ENCODE measurements around the gene PTTG1. TPM values are rescaled to one million over a fixed set of nuclear protein-coding genes. Genes with fewer than 3 reads are reported as not detected.

Gene PTTG1
- total RNA-seq, 1 experiment from 2014 or later: 157 TPM

- BruUV-seq (replicated peaks): no TSS peak
- Histone ChIP-seq H3K4me3 (ENCODE audit: low read depth, low read length) (peak overlapping the region; percentile 56), H3K36me3 (ENCODE audit: control insufficient read depth, insufficient read depth, low read length) (no peaks in the 10 kb centered on the region), H3K9me3 (no peaks in the 10 kb centered on the region), H3K4me1 (no peaks in the 10 kb centered on the region; the same call in 1 of the 2 replicates), H3K27me3 (replicated peaks; ENCODE audit: control insufficient read depth, insufficient read depth, low read length) (no peaks in the 10 kb centered on the region)
- Mint-ChIP-seq H3K36me3 (ENCODE audit: insufficient read depth, unreplicated experiment) (peaks cover 21% of the 10 kb centered on the region), H3K27me3 (ENCODE audit: insufficient read depth, unreplicated experiment) (no peaks in the 10 kb centered on the region), H3K9me3 (ENCODE audit: unreplicated experiment) (no peaks in the 10 kb centered on the region), H3K4me1 (ENCODE audit: low read depth, unreplicated experiment) (peaks cover 6% of the 10 kb centered on the region), H3K4me3 (ENCODE audit: unreplicated experiment) (peak overlapping the region; percentile 96), H3K27ac (ENCODE audit: unreplicated experiment) (peak overlapping the region; percentile 96)
- ChIA-PET POLR2A (interaction anchor here (2.0 kb wide), 1 partner anchor 20 kb away, joined by 21 read pairs; the partner anchor contains the start of gene SLU7), CTCF (no interaction called here)
- intact Hi-C loops (cut with micrococcal nuclease; ENCODE audit: unreplicated experiment): no loop called here
- no peak for DNase-seq
- TF ChIP-seq, protein P1, sequence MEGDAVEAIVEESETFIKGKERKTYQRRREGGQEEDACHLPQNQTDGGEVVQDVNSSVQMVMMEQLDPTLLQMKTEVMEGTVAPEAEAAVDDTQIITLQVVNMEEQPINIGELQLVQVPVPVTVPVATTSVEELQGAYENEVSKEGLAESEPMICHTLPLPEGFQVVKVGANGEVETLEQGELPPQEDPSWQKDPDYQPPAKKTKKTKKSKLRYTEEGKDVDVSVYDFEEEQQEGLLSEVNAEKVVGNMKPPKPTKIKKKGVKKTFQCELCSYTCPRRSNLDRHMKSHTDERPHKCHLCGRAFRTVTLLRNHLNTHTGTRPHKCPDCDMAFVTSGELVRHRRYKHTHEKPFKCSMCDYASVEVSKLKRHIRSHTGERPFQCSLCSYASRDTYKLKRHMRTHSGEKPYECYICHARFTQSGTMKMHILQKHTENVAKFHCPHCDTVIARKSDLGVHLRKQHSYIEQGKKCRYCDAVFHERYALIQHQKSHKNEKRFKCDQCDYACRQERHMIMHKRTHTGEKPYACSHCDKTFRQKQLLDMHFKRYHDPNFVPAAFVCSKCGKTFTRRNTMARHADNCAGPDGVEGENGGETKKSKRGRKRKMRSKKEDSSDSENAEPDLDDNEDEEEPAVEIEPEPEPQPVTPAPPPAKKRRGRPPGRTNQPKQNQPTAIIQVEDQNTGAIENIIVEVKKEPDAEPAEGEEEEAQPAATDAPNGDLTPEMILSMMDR (IDR thresholded peaks at IDR 0.05; ENCODE audit: insufficient read depth in 1 of 2, low read depth in 1 of 2, low read length in 1 of 2, severe bottlenecking in 1 of 2, unreplicated experiment in 1 of 2): no peak
These were observed 22.8 kb upstream of the PTTG1 start for GRCh38 chr5:160398806-160399205.

- Mint-ChIP-seq H3K27me3 (ENCODE audit: insufficient read depth, unreplicated experiment) (no peaks in the 10 kb centered on the region), H3K4me3 (ENCODE audit: unreplicated experiment) (peak within 1 kb of the TSS; percentile 96), H3K27ac (ENCODE audit: unreplicated experiment) (peak within 1 kb of the TSS; percentile 96), H3K36me3 (ENCODE audit: insufficient read depth, unreplicated experiment) (peaks cover 30% of the 10 kb centered on the region), H3K4me1 (ENCODE audit: low read depth, unreplicated experiment) (peaks cover 6% of the 10 kb centered on the region), H3K9me3 (ENCODE audit: unreplicated experiment) (no peaks in the 10 kb centered on the region)
- DNase-seq: peak; percentile 94 to 95
- TF ChIP-seq, protein P1 (IDR thresholded peaks at IDR 0.05; ENCODE audit: insufficient read depth in 1 of 2, low read depth in 1 of 2, low read length in 1 of 2, severe bottlenecking in 1 of 2, unreplicated experiment in 1 of 2): no peak
- intact Hi-C loops (cut with micrococcal nuclease; ENCODE audit: unreplicated experiment): loop anchor here (1.0 kb wide), 1 partner anchor 20 kb away; the partner anchor contains the start of gene SLU7
- TSS peak; percentile 60 for BruUV-seq (replicated peaks)
- no peaks in the 10 kb centered on the region for H3K36me3 ChIP-seq (ENCODE audit: control insufficient read depth, insufficient read depth, low read length)
- H3K27me3 ChIP-seq (replicated peaks; ENCODE audit: control insufficient read depth, insufficient read depth, low read length): no peaks in the 10 kb centered on the region
- H3K4me3 ChIP-seq (ENCODE audit: low read depth, low read length): peak within 1 kb of the TSS; percentile 56
- H3K4me1 ChIP-seq: no peaks in the 10 kb centered on the region; the same call in 1 of the 2 replicates
- CTCF ChIA-PET: interaction anchor here (1.3 kb wide), 1 partner anchor 9 kb away, joined by 4 read pairs; no protein-coding TSS in a partner anchor
- no peaks in the 10 kb centered on the region for H3K9me3 ChIP-seq
- POLR2A ChIA-PET: interaction anchor here (0.6 to 2.0 kb wide), 3 partner anchors 19 to 380 kb away, joined by 3 to 21 read pairs (median 3); partner anchors contain the start of gene SLU7
These were observed 22.0 kb upstream of the PTTG1 start, which contains the start of gene FAM200C for GRCh38 chr5:160399402-160400353. FAM200C (minus strand) TSS chr5:160400054; CDS start chr5:160395490, 4,564 bp downstream.

Data from Caco-2 (cell line).